HG03139 (cell line): ENCODE data around the gene SLC4A2.

ENCODE experiments used
- ATAC-seq: cut with Tn5 transposase; IDR thresholded peaks from one replicate; pipeline ENCODE4 v1.9.1; 2021; ENCODE audit not compliant: unreplicated experiment

SLC4A2 gene

GRCh38 chr7:151110941-151111645 lies 51.7 kb downstream of the SLC4A2 start:
- no peak for ATAC-seq

- ATAC-seq: no peak
Observed at GRCh38 chr7:151113344-151114150, 54.2 kb downstream of the SLC4A2 start.

GRCh38 chr7:151114151-151115090 lies 55.0 kb downstream of the SLC4A2 start:
- no peak for ATAC-seq

GRCh38 chr7:151115121-151115835 lies 55.9 kb downstream of the SLC4A2 start:
- no peak for ATAC-seq

GRCh38 chr7:151115836-151116418 lies 56.5 kb downstream of the SLC4A2 start:
- ATAC-seq: no peak

- ATAC-seq: no peak
Observed at GRCh38 chr7:151116603-151117440, 57.4 kb downstream of the SLC4A2 start.

- no peak for ATAC-seq
Observed at GRCh38 chr7:151117565-151117964, 58.2 kb downstream of the SLC4A2 start.

GRCh38 chr7:151118108-151119054 lies 59.0 kb downstream of the SLC4A2 start:
- no peak for ATAC-seq

- no peak for ATAC-seq
Observed at GRCh38 chr7:151119055-151119415, 59.6 kb downstream of the SLC4A2 start.

- ATAC-seq: no peak
Observed at GRCh38 chr7:151119902-151120301, 60.5 kb downstream of the SLC4A2 start.

- no peak for ATAC-seq
Observed at GRCh38 chr7:151120896-151121295, 61.5 kb downstream of the SLC4A2 start.

GRCh38 chr7:151121380-151122170 lies 62.2 kb downstream of the SLC4A2 start:
- ATAC-seq: no peak

- no peak for ATAC-seq
Observed at GRCh38 chr7:151122276-151122675, 62.9 kb downstream of the SLC4A2 start.

GRCh38 chr7:151122796-151123157 lies 63.4 kb downstream of the SLC4A2 start:
- ATAC-seq: no peak

GRCh38 chr7:151123158-151123821 lies 63.9 kb downstream of the SLC4A2 start:
- no peak for ATAC-seq

GRCh38 chr7:151123822-151124464 lies 64.6 kb downstream of the SLC4A2 start:
- peak; percentile 84 for ATAC-seq

GRCh38 chr7:151124481-151124880 lies 65.1 kb downstream of the SLC4A2 start:
- no peak for ATAC-seq
